Activated CD8-positive, alpha-beta memory T cell treated with anti-CD3 and anti-CD28 coated beads for 4 hours (primary cell): ENCODE data around the gene PTPN9.

Source experiments
- DNase-seq, 2 donors: peaks; one replicate each; pipeline ENCODE4 v3.0.0-alpha.2; 2020; ENCODE audit warnings: low read depth in 2 of 2

Gene PTPN9

DNA sequence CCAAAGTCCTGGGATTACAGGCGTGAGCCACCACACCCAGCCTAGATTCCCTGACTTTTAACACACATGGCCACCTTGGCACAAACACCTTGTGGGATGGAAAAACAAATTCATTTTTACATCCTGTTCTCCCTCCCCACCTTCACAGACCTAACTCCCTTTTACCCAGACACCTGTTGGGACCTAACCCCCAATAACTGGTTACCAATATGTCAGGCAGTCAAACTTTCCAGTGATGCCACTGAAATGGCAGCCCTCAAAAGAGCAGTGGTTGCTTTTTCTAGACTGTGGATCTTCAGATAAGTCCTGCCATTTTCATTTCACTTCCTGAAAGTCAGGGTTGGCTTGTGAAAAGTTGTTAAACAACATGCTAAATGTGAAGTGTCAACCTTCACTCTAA lies 162.5 kb downstream of the PTPN9 start:
- DNase-seq: no peak
